ENCODE measurements around the gene TSHZ3.
A peak's percentile ranks its signal among the peaks of the same experiment; 100 is the strongest.

The TSHZ3 gene

GRCh38 chr19:31349160-31349881 lies at the start of gene TSHZ3:
TSHZ3 (minus strand) TSS chr19:31349436; CDS start chr19:31349219, 217 bp downstream.
- DNase-seq (ENCODE audit: low read depth): no peak

- DNase-seq (ENCODE audit: low read depth): no peak
These were observed 48.1 kb upstream of the TSHZ3 start for GRCh38 chr19:31397308-31397707.

GRCh38 chr19:31392464-31392863 lies 43.2 kb upstream of the TSHZ3 start:
- no peak for DNase-seq (ENCODE audit: low read depth)

- no peak for DNase-seq (ENCODE audit: low read depth)
These were observed 42.3 kb upstream of the TSHZ3 start for GRCh38 chr19:31391518-31391917.

- no peak for DNase-seq (ENCODE audit: low read depth)
These were observed 41.5 kb upstream of the TSHZ3 start for GRCh38 chr19:31390711-31391110.

GRCh38 chr19:31389874-31390273 lies 40.6 kb upstream of the TSHZ3 start:
- DNase-seq (ENCODE audit: low read depth): no peak

- DNase-seq (ENCODE audit: low read depth): no peak
These were observed 38.6 kb upstream of the TSHZ3 start for GRCh38 chr19:31387717-31388301.

GRCh38 chr19:31386806-31387205 lies 37.6 kb upstream of the TSHZ3 start:
- DNase-seq (ENCODE audit: low read depth): no peak

GRCh38 chr19:31385744-31386143 lies 36.5 kb upstream of the TSHZ3 start:
- DNase-seq (ENCODE audit: low read depth): no peak

- no peak for DNase-seq (ENCODE audit: low read depth)
These were observed 34.3 kb upstream of the TSHZ3 start for GRCh38 chr19:31383553-31383952.

- DNase-seq (ENCODE audit: low read depth): no peak
These were observed 31.6 kb upstream of the TSHZ3 start for GRCh38 chr19:31380854-31381253.

GRCh38 chr19:31378404-31378803 lies 29.2 kb upstream of the TSHZ3 start:
- DNase-seq (ENCODE audit: low read depth): no peak

GRCh38 chr19:31377736-31378135 lies 28.5 kb upstream of the TSHZ3 start:
- DNase-seq (ENCODE audit: low read depth): no peak

GRCh38 chr19:31372246-31372781 lies 23.1 kb upstream of the TSHZ3 start:
- DNase-seq (ENCODE audit: low read depth): no peak

GRCh38 chr19:31370216-31370615 lies 21.0 kb upstream of the TSHZ3 start:
- no peak for DNase-seq (ENCODE audit: low read depth)

GRCh38 chr19:31364963-31365362 lies 15.7 kb upstream of the TSHZ3 start:
- no peak for DNase-seq (ENCODE audit: low read depth)

GRCh38 chr19:31361728-31362127 lies 12.5 kb upstream of the TSHZ3 start:
- no peak for DNase-seq (ENCODE audit: low read depth)

GRCh38 chr19:31357315-31357673 lies 8.1 kb upstream of the TSHZ3 start:
- no peak for DNase-seq (ENCODE audit: low read depth)

GRCh38 chr19:31356587-31357314 lies 7.5 kb upstream of the TSHZ3 start:
- DNase-seq (ENCODE audit: low read depth): peak; percentile 46

- DNase-seq (ENCODE audit: low read depth): no peak
These were observed 6.5 kb upstream of the TSHZ3 start for GRCh38 chr19:31355665-31356289.

- DNase-seq (ENCODE audit: low read depth): no peak
These were observed 5.8 kb upstream of the TSHZ3 start for GRCh38 chr19:31354799-31355664.

GRCh38 chr19:31354316-31354715 lies 5.1 kb upstream of the TSHZ3 start:
- DNase-seq (ENCODE audit: low read depth): no peak
